ENCODE results near the gene CASKIN2.

- TF ChIP-seq CEBPB (IDR thresholded peaks at IDR 0.05) (no peak), EP300 (IDR thresholded peaks at IDR 0.05; ENCODE audit: borderline replicate concordance) (no peak), RAD21 (IDR thresholded peaks at IDR 0.05; ENCODE audit: low read depth) (no peak), YY1 (IDR thresholded peaks at IDR 0.05; ENCODE audit: low read depth) (no peak), CREB1 (IDR thresholded peaks at IDR 0.05; ENCODE audit: low read depth) (no peak), TEAD4 (IDR thresholded peaks at IDR 0.05) (no peak)
Measured at GRCh38 chr17:75489511-75489955, 25.8 kb downstream of the CASKIN2 start.

Measured in Ishikawa (cell line).